Cardiac muscle cell (in vitro differentiated cells and primary cell): ENCODE measurements around the gene IL10RA. TPM values are rescaled to one million over a fixed set of nuclear protein-coding genes. Genes with fewer than 3 reads are reported as not detected.
A peak's percentile ranks its signal among the peaks of the same experiment; 100 is the strongest.

Experiments
- DNase-seq, 2 donors: peaks; one replicate each; pipeline versions ENCODE4 v3.0.0 to v3.0.0-alpha.2; 2010 to 2017; ENCODE audit warnings: low read depth in 1 of 2, low spot score in 1 of 2
- H3K27ac ChIP-seq: fragments of 200-600 bp; sonication (generic); 2 replicates; pipeline ENCODE4 v1.5.1; 2016
- H3K27me3 ChIP-seq: fragments of 200-600 bp; sonication (generic); 2 replicates; pipeline ENCODE4 v1.6.0; 2016; ENCODE audit warnings: control low read depth
- H3K36me3 ChIP-seq: fragments of 200-600 bp; sonication (generic); 2 replicates; pipeline ENCODE4 v1.5.1; 2016; ENCODE audit warnings: control low read depth
- H3K4me1 ChIP-seq: fragments of 200-600 bp; sonication (generic); 2 replicates; pipeline ENCODE4 v1.8.1; 2017; ENCODE audit warnings: low read depth, mild to moderate bottlenecking, mixed run types
- H3K4me3 ChIP-seq: fragments of 200-600 bp; sonication (generic); 2 replicates; pipeline ENCODE4 v1.5.1; 2016; ENCODE audit warnings: mild to moderate bottlenecking
- H3K9me3 ChIP-seq: fragments of 200-600 bp; sonication (generic); 2 replicates; pipeline ENCODE4 v1.5.1; 2017; ENCODE audit warnings: low read depth, mild to moderate bottlenecking, control low read depth
- CTCF ChIP-seq: IDR thresholded peaks from 2 replicates; pipeline ENCODE4 v1.5.1; 2012; ENCODE audit warnings: low read depth, mild to moderate bottlenecking, low read length
- polyA plus RNA-seq: library from polyadenylated mRNA; unstranded; fragments of >200 nt; fragmentation: Nextera tagmentation; extraction: Ambion mirVana; gene quantifications from 2 replicates; pipeline ENCODE4 v1.2.1, GENCODE V29; 2016
- total RNA-seq: library from RNA; depleted of rRNA; stranded (reverse); fragments of >200 nt; gene quantifications from 2 replicates; pipeline ENCODE4 v1.2.3, GENCODE V29; 2016

The IL10RA gene
- total and polyA plus RNA-seq, 2 experiments from 2014 or later, result not detected

GRCh38 chr11:117969160-117969991, 16.8 kb upstream of the IL10RA start:
- no peaks in the 10 kb centered on the region for H3K36me3 ChIP-seq
- no peak for DNase-seq
- no peak for TF ChIP-seq CTCF
- H3K4me1 ChIP-seq, result no peaks in the 10 kb centered on the region
- H3K27me3 ChIP-seq, result peaks cover 27% of the 10 kb centered on the region
- no peak overlapping the region for H3K27ac ChIP-seq
- H3K4me3 ChIP-seq, result no peak overlapping the region
- no peaks in the 10 kb centered on the region for H3K9me3 ChIP-seq

GRCh38 chr11:117970400-117971024, 15.7 kb upstream of the IL10RA start:
- peak in 1 of 2 donors; percentile 51 for DNase-seq
- H3K27me3 ChIP-seq, result peaks cover 27% of the 10 kb centered on the region
- H3K4me1 ChIP-seq, result no peaks in the 10 kb centered on the region
- H3K27ac ChIP-seq, result no peak overlapping the region
- no peak overlapping the region for H3K4me3 ChIP-seq
- H3K36me3 ChIP-seq, result no peaks in the 10 kb centered on the region
- H3K9me3 ChIP-seq, result no peaks in the 10 kb centered on the region
- TF ChIP-seq CTCF, result no peak

GRCh38 chr11:117972044-117972443, 14.2 kb upstream of the IL10RA start:
- no peaks in the 10 kb centered on the region for H3K36me3 ChIP-seq
- H3K9me3 ChIP-seq, result no peaks in the 10 kb centered on the region
- no peak overlapping the region for H3K4me3 ChIP-seq
- TF ChIP-seq CTCF, result no peak
- DNase-seq, result no peak
- no peak overlapping the region for H3K27ac ChIP-seq
- H3K4me1 ChIP-seq, result no peaks in the 10 kb centered on the region
- peaks cover 27% of the 10 kb centered on the region for H3K27me3 ChIP-seq

- H3K4me1 ChIP-seq, result no peaks in the 10 kb centered on the region
- peak in 1 of 2 donors; percentile 10 for DNase-seq
- H3K9me3 ChIP-seq, result no peaks in the 10 kb centered on the region
- no peak for TF ChIP-seq CTCF
- no peak overlapping the region for H3K27ac ChIP-seq
- H3K36me3 ChIP-seq, result no peaks in the 10 kb centered on the region
- no peak overlapping the region for H3K4me3 ChIP-seq
- H3K27me3 ChIP-seq, result peaks cover 27% of the 10 kb centered on the region
Measured at GRCh38 chr11:117972629-117973502, 13.3 kb upstream of the IL10RA start.

GRCh38 chr11:117973503-117973860, 12.7 kb upstream of the IL10RA start:
- H3K4me1 ChIP-seq, result no peaks in the 10 kb centered on the region
- H3K27me3 ChIP-seq, result peaks cover 25% of the 10 kb centered on the region
- H3K9me3 ChIP-seq, result no peaks in the 10 kb centered on the region
- no peak for DNase-seq
- no peak overlapping the region for H3K4me3 ChIP-seq
- no peak for TF ChIP-seq CTCF
- H3K36me3 ChIP-seq, result no peaks in the 10 kb centered on the region
- no peak overlapping the region for H3K27ac ChIP-seq
